COLO829 (cell line): Measurements from ENCODE around the gene OXCT1.

Experiments
- DNase-seq: peaks from one replicate; pipeline ENCODE4 v3.0.0; 2012; ENCODE audit warnings: low spot score

Gene OXCT1

DNA sequence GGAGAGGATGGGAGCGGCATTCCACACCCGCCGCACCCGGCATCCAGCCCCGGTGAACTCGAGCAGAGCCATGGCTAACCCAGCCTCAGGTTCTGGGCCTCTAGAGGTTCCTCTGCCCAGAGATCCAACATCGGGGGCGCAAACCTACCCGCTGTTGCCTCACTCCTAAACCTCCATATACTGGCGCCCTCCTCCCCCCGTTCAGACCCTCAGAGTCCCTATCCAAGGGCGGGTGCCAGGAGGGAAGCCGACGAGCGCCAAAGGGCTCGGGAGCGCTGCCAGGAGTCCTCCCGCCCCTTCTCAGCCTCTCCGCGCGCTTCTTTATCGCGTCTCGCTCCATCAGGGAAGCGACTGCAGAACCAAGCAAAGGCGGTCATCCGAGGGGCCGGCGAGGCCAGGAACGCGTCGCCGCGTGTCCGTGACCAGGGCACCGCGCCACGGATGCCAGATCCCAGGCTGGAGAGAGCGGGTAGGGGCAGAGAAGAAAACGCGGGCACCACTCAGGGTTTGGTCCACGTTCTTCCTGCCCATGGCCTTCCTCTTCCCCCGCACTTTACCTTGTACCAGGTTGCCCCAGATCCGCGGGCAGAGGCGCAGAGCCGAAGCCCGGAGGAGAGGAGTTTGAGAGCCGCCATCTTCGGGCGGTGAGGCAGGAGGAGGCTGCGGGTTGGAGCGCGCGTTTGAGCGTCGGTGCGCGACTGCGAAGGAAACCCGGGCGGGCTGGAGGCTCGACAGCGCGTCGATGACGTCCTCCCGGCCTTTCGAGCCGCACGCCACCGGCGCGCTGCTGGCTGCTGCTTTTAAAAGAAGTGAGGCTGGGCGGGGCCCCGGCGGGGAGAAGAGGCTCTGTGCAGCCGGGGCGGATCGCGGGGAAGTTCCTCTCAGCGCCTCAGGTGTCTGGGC, at the start of gene OXCT1:
Gene OXCT1, minus strand, starts transcription at position 702 of the 903 bp plus-strand sequence. Its CDS starts 67 bp downstream, at position 635.
- DNase-seq: no peak

DNA sequence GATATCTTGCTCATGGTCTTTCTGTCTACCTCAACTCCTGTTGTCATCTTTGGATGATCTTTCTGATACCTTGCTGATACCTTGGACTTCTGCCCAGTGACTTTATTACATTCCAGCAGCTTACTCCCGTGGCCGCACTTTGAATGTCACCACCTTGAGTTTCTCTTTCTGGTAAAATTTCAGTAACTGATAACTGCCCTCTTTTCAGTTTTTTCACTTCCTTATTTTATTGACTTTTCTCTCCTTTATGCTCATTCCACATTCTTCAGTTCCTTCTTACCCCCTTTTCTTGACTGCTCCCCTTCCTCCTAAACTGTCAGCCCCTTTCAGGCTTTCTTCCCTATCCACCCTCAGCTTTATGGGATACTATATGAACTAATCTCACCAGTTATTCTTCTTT, 47.9 kb upstream of the OXCT1 start:
- no peak for DNase-seq

DNA sequence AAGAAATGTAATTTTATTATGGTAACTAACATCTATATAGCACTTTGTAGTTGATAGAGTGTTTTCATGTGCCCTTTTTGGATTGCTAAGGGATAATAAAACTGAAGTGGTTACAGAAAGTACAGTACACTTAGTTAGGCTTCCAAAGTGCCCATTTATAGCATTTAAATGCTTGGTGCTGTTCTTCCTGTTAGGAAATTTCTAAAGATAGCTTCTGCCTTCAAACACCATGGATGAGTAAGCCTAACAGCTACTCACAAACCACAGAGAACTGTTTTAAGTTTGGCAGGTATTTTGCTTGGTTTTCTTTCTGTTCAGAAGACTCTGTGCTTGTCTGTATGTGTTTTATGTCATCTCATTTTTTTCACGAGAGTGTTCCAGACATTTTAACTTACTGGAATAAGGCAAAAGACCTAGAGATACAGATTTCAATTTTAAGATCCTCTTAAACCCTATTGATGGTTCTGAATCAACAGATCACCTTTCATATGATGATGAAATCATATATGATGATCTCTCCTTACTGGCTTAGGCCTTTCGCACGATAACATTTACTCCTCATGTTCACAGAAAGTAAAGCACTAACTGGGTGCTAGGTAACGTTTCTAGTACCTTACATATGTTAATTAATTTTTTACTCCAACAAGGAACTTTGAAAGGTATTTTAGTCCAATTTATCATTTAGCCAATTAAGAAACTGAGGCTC, 38.3 kb upstream of the OXCT1 start:
- no peak for DNase-seq

DNA sequence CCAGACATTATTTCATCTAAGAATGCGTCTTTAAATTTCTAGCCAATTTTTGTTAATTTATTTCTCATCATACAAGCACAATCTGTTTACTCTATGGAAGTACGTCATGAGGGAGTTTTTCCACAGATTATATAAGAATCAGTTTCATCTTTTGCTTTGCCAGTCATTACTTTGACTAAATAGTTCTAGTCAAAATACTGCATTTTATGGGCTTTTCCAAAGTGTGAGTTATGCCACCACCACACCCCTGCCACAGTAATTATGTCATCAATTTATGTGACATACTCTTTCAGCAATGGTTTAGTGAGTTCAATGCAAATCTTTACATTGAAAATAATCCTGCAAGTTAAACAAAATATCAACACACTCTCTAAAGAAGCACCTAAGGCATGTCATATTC, 35.9 kb upstream of the OXCT1 start:
- no peak for DNase-seq

DNA sequence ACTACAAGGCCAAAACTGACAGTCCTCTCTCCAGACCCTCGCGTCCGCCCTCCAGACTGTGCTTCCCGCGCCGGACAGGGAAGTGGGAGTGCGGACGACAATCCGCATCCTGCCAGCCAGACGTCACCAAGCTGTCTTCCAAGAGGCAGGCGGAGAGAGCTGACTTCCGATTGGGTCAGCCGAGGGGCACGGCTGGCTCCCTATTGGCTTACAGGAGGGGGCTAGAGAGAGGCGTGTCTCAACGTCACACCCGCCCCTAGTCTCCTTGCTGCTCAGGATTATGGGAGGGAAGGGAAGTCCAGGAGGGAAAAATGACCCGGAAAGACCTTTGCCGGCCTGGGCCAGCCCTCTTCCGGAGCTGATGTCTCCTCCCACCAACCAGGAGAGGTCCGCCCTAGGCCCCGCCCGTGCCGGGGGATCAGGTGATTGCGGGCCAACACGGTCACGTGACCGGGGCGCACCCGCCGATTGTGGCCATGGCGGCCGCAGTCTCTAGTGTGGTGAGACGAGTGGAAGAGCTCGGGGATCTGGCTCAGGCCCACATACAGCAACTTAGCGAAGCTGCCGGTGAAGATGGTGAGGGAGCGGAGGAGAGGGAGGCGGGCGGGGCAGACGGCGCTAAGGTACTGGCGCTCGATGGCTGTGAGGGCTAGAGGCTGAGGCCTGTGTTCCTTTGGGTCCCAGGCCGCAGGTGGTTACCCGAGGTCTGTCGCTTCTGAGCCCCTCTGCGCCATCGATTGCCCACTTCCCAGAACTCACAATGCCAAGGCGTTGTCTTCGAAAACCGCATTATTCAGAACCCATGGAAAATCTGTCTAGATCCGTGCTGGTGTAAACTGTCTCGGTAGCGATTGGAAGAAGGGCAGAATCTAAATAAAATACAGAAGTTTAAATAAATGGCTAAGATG, 33.9 kb upstream of the OXCT1 start, which contains the start of gene RIMOC1:
Gene RIMOC1, plus strand, starts transcription at position 453 of the 908 bp plus-strand sequence. Its CDS starts 24 bp downstream, at position 477.
- DNase-seq: peak; percentile 81

DNA sequence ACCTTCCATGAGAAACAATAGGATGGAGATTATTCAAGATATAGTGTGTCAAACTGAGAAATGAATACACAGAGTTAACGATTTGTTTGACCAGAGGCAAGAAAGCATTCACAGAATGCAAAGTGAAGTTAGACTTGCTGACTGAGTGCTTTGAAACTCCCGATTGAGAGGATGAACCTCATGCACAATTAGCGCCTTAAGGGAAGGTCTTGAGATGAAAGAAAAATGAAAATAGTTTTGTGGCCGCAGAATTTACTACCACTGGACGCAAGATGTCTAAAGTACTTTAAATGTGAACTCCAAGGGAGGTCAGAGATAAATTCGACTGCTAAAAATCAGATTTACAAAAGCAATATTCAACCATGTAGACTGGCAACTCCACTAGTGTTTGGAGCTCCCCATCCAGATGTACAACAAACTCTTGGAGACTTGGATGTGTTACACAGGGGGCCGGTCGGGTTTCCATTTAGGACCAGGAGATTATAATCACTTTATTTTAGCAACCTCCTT, 33.2 kb upstream of the OXCT1 start:
- DNase-seq: no peak

DNA sequence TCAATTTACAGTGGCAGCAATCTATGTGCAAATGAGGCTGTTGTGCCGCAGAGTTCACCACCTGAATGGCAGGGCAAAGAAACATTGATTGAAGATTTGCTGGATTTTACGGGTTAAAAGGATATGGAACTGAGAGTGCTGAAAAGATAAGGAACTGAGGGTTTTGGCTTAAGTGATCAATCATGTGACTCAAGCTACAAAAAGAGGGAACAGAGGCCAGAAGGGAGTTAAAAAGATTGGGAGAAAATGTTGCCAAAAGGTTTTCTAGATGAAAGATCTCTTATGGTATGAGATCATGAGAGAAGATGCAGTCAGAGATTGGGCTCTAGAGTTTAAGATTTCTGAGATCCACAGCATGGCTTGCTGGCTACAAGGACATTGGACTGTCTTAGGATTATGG, 26.0 kb upstream of the OXCT1 start:
- DNase-seq: no peak

DNA sequence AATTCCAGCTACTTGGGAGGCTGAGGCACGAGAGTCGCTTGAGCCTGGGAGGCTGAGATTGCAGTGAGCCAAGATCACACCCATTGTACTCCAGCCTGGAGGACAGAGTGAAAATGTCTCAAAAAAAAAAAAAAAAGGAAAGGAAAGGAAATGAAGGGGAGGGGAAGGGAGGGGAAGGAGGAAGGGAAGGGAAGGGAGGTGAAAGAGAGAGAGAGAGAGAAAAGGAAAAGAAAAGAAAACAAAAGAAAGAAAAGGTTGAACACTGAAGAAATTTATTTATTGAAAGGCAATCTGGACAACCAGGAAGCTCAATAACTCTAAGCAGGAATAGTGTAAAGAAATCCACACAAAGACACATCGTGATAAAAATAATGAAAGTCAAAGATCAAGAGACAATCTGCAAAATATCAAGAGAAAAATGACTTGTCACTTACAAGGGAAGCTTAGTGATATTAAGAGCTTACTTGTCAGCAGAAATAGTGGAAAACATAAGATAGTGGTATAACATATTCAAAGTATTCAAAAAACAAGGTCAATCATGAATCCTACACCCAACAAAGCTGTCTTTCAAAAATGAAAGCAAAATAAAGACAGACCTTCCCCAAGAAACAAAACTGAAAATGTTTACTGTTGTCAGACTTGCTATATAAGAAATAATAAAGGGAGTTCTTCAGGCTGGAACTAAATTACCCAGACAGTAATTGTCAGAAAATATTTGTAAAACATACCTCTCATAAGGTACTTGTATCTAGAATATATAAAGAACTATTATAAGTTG, 23.0 kb upstream of the OXCT1 start:
- DNase-seq: no peak

DNA sequence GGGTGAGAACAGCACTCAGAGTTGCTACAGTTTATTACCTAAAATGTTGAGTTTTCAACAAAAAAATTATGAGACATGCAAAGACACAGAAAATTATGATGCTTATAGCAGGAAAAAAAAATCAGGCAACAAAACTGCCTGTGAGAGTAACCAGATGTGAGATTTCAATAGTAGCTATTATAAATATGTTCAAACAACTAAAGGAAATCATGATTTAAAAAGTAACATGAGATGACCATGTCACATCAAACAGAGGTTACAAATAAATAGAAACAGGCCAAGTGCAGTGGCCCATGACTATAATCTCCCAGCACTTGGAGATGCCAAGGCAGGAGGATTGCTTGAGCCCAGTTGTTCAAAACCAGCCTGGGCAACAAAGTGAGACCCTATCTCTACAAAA, 21.8 kb upstream of the OXCT1 start:
- no peak for DNase-seq

DNA sequence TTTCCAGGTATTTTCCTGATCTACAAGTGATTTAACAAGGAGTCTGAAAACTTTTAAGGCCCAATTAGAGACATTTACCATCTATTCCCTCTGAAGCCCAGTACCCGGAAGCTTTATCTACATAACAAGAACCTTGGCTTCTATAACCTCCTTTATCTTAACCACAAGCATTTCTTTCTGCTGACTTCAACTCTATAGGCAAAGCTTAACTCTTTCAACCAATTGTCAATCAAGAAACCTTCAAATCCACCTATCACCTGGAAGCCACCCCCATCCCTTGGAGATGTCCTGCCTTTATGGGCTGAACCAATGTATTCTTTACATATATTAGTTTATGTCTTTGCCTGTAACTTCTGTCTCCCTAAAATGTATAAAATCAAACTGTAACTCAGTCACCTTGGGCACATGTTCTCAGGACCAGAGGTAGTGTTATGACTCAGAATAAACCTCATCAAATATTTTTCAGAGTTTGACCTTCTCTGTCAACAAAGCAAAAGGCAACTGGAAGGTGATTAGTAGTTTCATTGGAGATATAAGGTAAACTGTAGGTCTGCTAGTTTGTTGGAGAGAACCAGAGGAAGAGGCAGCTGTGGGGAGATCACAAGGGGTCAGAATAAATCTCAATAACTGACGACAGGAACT, 21.0 kb upstream of the OXCT1 start:
- DNase-seq: no peak

DNA sequence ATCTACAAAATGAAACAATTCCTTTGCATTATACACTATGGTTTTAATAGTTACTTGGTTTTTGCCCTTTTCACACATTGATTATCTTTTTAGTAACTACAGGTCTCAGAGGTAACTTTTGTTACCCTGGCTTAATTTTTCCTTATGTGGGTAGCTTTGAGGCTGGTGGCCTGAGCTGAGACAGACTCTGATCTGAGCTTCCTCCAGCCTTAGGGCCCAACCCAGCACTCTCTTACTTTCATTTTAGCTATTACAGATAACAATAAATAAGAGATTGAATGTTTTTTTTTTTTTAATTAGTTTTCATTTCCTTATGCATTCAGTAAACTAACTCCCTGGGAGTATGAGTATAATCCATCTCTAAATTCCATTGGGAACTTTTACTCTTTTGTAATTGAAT, 15.1 kb upstream of the OXCT1 start:
- no peak for DNase-seq

DNA sequence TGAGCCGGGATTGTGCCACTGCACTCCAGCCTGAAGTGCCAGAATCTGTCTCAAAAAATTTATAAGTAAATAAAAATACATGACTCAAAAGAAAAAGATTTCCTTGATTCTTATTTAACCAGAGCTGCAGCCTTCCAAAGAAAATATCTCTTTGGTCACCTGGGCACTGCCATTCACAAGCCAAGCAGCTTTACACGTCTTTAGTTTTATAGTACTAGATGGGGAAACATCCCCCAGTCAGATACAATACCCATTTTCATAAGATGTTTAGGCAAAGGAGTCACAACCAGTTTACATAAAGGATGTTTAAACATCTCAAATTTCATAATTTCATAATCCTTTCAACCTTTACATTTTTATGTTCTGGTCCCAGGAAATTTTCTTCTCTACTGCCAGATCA, 13.7 kb upstream of the OXCT1 start:
- no peak for DNase-seq

DNA sequence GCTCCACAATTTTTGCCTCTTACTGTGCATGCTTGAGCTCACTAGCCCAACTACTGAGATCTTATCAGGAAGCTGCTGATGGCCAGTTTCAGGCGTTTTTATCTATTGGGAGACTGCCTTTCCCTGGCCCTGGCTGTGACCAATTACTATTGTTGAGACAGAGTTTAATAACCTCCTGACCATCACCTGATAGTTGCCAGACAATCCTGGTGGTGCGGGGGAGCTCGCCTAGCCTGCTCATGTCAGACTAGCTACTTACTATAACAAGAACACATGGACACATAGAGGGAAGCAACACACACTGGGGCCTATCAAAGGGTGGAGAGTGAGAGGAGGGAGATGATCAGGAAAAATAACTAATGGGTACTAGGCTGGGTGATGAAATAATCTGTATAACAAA, 13.0 kb upstream of the OXCT1 start:
- no peak for DNase-seq

DNA sequence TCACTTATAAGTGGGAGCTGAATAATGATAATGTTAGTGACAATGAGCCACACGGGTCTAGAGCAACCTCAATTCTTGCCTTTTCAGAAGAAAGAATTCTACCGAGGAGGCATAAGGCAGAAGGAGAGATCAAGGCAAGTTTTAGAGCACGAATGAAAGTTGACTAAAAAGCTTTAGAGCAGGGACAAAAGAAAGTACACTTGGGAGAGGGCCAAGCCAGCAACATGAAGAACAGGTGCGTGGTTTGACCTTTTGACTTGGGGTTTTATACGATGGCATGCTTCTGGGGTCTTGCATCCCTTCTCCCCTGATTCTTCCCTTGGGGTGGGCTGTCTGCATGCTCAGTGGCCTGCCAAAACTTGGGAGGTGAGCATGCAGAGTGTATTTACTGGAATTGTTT, 12.5 kb upstream of the OXCT1 start:
- DNase-seq: no peak

DNA sequence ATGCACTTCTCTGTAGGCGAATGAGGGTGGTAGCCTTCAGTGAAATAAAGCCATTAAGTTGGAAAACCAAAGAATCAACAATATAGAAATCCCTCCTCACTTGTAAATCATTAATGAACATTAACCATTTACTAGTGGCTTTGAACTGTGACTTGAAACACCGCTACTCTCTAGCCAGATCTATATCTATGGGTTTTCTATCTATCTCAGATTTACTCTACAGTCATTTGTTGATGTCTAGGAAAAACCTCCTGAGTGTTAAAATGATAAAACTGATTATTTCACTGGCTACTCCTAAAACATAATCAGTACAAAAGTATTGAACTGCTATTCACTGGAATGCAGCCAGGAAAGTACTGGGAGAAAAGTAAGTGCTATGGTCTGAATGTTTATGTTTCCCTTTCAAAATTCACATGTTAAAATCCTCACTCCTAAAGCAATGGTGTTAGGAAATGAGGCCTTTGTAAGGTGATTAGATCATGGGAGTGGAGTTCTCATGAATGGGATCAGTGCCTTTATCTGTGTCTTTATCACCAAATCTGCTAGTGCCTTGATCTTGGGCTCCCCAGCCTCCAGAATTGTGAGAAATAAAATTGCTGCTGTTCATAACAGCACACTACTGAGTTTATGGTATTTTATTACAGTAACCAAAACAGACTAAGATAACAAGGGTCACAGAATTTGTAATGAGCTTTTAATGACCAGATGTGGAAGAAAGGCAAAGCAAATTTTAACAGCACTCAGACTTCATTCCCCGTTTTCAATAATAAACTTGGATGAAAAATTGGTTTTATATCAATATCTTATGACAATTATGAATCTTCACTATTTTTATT, 8.6 kb upstream of the OXCT1 start:
- DNase-seq: no peak

DNA sequence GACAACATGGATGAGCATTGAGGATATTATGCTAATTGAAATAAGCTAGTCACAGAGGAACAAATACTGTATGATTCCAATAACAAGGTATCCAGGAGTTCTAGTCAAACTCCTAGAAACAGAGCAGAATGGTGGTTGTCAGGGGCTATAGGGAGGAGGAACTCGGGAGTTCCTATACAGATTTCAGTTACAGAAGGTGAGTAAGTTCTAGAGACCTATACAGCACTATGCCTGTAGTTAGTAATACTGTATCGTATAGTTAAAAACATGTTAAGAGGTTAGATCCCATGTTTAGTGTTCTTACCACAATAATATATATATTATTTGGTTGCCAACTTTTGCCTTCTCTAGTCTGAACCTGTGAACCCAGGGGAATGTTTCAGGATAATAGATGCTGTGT, 7.9 kb upstream of the OXCT1 start:
- DNase-seq: no peak

DNA sequence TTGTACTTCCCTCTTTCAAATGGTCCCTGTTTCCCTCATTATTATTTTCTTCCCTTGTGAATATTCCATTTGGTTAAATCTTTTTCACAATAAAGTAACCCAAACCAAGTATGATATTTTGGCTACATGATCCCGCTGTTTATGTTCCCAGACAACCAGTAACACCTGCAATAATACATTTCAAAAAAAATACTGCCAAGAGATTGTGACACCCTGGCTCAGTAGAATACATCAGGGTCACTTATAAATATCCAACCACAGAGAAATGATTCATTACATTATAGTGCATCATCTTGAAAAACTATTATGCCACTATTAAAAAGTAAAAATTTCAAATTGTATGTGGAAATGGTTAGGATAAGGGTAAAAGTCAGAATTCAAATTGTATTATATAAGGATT, 7.2 kb upstream of the OXCT1 start:
- DNase-seq: no peak

DNA sequence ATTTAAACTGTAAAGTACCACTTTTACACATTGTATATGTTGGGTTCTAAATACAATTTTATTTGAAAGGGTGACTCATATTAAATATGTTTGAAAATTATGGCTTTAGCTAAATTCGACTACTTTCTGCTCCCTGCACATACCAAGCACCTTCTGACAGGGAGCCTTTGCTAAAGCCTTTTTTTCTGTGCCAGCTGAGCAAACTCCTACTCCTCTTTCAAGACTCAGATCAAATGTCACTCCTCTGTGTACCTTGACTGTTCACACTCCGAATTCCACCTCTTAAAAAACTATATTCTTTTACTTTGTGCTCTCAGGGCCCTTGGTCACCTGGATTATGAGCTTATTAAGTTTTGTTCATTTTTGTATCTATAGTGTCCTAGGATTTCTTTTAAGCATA, 6.5 kb upstream of the OXCT1 start:
- DNase-seq: no peak

DNA sequence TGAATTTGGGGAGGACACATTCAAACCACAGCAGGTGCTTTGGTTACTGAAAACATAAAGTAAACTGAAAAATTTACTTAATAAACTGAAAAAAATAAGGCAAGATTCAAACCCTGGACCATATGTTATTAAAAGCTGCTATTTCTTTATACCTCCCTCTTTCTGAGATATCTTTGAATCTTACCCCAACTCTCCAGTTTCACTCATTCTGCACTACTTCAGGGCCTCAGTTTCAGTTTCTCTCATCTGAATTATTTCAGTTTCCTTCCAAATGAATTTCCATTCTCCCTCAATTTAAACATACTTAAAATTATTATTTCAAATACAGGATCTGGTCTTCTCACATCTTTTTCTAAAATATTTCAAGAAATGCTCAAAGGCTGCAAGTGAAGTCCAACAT, 4.9 kb upstream of the OXCT1 start:
- DNase-seq: no peak

DNA sequence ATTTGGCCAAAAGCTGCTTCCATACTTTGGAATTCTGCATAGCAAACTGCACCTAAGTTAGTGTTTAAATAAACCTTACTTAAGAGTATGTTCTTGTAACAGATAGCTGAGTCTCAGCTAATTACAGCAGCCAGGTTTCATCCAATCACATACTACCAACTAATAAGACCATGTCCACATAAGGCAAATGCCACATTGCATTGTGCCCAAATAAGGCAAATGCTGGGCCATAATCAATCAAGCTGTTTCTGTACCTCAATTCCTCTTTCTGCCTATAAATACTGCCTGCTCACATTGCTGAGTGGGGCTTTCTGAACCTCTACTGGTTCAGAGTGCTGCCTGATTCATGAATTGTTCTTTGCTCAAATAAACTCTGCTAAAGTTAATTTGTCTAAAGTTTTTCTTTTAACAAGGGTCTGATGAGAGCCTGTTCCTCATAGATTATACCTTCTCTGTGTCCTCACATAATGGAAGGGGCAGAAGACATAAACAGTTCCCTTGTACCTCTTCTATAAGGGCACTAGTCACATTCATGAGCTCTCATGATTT, 4.4 kb upstream of the OXCT1 start:
- no peak for DNase-seq
